Measurements from ENCODE around the gene OR56A5. TPM values are rescaled to one million over a fixed set of nuclear protein-coding genes. Genes with fewer than 3 reads are reported as not detected.

OR56A5 gene
- total RNA-seq, 3 donors from 2014 or later: not detected

DNA sequence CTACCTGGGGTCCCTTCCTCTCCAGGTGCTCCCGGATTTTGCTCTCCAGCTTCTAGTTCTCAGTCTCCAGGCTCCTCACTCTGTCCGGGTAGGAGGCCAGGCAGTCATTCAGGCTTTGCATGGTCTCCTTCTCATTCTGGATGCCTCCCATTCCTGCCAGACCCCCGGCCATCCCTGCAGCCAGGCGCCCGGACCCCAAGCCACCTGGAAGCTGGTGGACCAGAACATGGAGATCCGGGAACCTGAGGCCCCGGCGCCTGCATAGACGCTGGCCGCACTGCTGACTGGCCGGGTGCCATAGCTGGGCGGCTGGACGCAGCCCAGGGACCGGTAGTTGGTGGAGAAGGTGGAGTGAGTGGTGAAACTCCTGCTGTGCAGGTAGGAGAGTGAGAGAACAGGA lies 26.5 kb upstream of the OR56A5 start:
- TF ChIP-seq POLR2A (IDR thresholded peaks at IDR 0.05): no peak
- TF ChIP-seq, protein P1, sequence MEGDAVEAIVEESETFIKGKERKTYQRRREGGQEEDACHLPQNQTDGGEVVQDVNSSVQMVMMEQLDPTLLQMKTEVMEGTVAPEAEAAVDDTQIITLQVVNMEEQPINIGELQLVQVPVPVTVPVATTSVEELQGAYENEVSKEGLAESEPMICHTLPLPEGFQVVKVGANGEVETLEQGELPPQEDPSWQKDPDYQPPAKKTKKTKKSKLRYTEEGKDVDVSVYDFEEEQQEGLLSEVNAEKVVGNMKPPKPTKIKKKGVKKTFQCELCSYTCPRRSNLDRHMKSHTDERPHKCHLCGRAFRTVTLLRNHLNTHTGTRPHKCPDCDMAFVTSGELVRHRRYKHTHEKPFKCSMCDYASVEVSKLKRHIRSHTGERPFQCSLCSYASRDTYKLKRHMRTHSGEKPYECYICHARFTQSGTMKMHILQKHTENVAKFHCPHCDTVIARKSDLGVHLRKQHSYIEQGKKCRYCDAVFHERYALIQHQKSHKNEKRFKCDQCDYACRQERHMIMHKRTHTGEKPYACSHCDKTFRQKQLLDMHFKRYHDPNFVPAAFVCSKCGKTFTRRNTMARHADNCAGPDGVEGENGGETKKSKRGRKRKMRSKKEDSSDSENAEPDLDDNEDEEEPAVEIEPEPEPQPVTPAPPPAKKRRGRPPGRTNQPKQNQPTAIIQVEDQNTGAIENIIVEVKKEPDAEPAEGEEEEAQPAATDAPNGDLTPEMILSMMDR (IDR thresholded peaks at IDR 0.05): no peak
- no peak for TF ChIP-seq POLR2AphosphoS5 (IDR thresholded peaks at IDR 0.05)
- DNase-seq (ENCODE audit: low spot score in 2 of 2): no peak
- Histone ChIP-seq H3K27ac (no peak overlapping the region), H3K4me1 (no peaks in the 10 kb centered on the region), H3K4me3 (no peak overlapping the region), H3K27me3 (peaks cover 0 to under 1% of the 10 kb centered on the region in 2 donors), H3K9me3 (no peaks in the 10 kb centered on the region), H3K36me3 (no peaks in the 10 kb centered on the region)
- intact Hi-C loops (cut with DNase I; ENCODE audit: low total_unique reads): no loop called here

DNA sequence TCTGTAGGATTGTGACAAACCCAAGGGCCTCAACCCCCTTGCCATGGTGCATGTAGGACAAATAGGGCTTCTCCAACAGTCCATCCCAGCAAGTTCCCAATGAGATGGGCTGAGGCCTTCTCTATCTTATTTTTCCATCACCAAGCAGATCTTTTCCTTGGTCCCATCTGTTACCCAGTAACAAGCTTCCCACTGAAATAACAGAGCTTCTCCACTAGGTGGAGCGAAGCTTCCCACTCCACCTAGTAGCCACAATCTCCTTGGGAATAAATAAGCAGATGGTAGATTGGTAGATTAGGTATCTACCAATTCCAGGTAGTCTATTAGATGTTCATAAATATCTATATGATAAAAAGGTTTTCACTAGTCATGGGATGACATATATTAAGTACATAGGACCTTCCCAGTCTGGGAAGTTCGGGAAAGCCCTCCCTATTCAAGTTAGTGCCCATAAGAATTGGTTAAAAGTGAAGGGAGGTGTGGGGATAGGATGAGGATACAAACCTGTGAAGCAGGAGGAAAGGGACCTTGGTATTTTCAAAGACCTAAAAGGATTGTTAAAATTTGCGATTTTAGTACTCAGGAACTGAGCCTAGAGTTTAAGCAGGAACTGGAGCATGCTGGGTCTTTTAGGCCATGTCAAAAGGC lies 24.4 kb upstream of the OR56A5 start:
- TF ChIP-seq, protein P1 (IDR thresholded peaks at IDR 0.05): peak in 1 of 3 donors; percentile 22
- TF ChIP-seq POLR2A (IDR thresholded peaks at IDR 0.05) (no peak), POLR2AphosphoS5 (IDR thresholded peaks at IDR 0.05) (no peak)
- no peak overlapping the region for H3K4me3 ChIP-seq
- no peak for DNase-seq (ENCODE audit: low spot score in 2 of 2)
- peaks cover 0 to 4% of the 10 kb centered on the region in 2 donors for H3K27me3 ChIP-seq
- no peaks in the 10 kb centered on the region for H3K36me3 ChIP-seq
- no peaks in the 10 kb centered on the region for H3K9me3 ChIP-seq
- H3K4me1 ChIP-seq: no peaks in the 10 kb centered on the region
- no peak overlapping the region for H3K27ac ChIP-seq
- intact Hi-C loops (cut with DNase I; ENCODE audit: low total_unique reads): no loop called here

DNA sequence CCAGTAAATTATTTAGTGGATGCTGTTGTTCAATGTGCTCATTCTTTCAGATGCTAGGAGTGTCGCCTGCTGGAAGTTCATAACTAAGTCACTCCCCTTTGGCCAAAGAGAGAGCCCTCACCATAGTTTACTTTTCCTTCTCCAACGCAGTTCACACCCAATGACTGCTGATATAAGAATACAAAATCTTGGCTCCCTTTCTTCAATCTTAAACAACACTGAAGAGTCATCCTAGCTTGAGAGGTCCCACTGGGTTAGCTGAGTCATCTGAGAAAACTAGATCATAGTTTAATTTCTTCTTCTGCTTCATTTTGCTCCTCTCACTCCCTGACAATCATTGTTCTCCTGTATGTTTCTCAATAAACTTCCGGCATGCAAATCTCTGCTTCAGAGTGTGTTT lies 23.9 kb upstream of the OR56A5 start:
- no peaks in the 10 kb centered on the region for H3K36me3 ChIP-seq
- no peak overlapping the region for H3K27ac ChIP-seq
- no peaks in the 10 kb centered on the region for H3K4me1 ChIP-seq
- H3K27me3 ChIP-seq: peaks cover 0 to 4% of the 10 kb centered on the region in 2 donors
- H3K9me3 ChIP-seq: no peaks in the 10 kb centered on the region
- no peak for DNase-seq (ENCODE audit: low spot score in 2 of 2)
- TF ChIP-seq POLR2A (IDR thresholded peaks at IDR 0.05): no peak
- intact Hi-C loops (cut with DNase I; ENCODE audit: low total_unique reads): no loop called here
- H3K4me3 ChIP-seq: no peak overlapping the region

DNA sequence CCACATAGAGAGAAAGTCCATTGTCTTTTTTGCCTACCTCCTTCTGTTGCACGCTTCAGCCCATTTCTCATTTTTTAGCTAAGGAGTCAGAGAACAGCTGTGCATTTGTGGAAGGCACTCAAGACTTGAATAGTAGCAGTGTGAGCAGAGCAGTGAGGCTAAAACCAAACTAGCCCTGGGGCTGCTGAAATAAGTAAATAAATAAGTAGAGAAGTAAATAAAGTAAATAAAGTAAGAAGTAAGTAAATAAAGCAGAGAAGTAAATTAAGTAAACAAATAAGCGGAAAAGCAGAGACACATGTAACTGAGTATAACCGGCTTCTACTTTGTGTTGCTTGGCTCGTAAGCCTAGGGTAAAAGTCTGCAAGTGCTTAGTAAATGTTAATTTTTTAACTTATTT lies 20.9 kb upstream of the OR56A5 start:
- no peaks in the 10 kb centered on the region for H3K4me1 ChIP-seq
- H3K27ac ChIP-seq: no peak overlapping the region
- no peak for DNase-seq (ENCODE audit: low spot score in 2 of 2)
- TF ChIP-seq POLR2A (IDR thresholded peaks at IDR 0.05) (no peak), POLR2AphosphoS5 (IDR thresholded peaks at IDR 0.05) (no peak)
- TF ChIP-seq, protein P1 (IDR thresholded peaks at IDR 0.05): no peak
- H3K4me3 ChIP-seq: no peak overlapping the region
- no peaks in the 10 kb centered on the region for H3K36me3 ChIP-seq
- H3K9me3 ChIP-seq: no peaks in the 10 kb centered on the region
- intact Hi-C loops (cut with DNase I; ENCODE audit: low total_unique reads): no loop called here
- H3K27me3 ChIP-seq: peaks cover 0 to 4% of the 10 kb centered on the region in 2 donors

DNA sequence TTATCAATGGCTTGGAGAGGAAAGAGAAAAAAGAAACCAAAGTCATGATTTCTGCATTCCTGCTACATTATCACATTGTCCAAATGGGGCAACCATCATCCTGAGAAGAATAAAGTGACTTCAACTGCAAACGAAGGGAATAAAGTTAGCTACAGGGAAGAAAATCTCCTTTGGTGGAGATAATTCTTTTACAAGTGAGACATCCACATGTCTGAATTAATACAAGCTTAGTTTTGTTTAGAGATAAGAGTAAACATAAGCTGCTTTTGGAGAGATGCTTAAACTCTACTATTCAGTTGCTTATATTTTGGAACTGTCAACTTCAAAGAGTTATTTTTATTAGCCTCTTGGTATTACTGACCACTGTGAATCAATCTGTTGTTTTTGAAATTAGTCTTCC lies 18.6 kb upstream of the OR56A5 start, which contains the start of gene OR52L1:
Gene OR52L1, minus strand, starts transcription at position 101 of the 400 bp plus-strand sequence. Its CDS starts 55 bp downstream, at position 46.
- Histone ChIP-seq H3K27ac (no peak within 1 kb of the TSS), H3K36me3 (no peaks in the 10 kb centered on the region), H3K4me1 (no peaks in the 10 kb centered on the region), H3K9me3 (no peaks in the 10 kb centered on the region), H3K27me3 (peaks cover 0 to 4% of the 10 kb centered on the region in 2 donors), H3K4me3 (no peak within 1 kb of the TSS)
- TF ChIP-seq, protein P1 (IDR thresholded peaks at IDR 0.05): no peak
- TF ChIP-seq POLR2A (IDR thresholded peaks at IDR 0.05): no peak
- no peak for TF ChIP-seq POLR2AphosphoS5 (IDR thresholded peaks at IDR 0.05)
- no peak for DNase-seq (ENCODE audit: low spot score in 2 of 2)
- intact Hi-C loops (cut with DNase I; ENCODE audit: low total_unique reads): no loop called here
